HepG2 (cell line): ENCODE data around the gene SULT1C4. TPM values are rescaled to one million over a fixed set of nuclear protein-coding genes. Genes with fewer than 3 reads are reported as not detected.
A peak's percentile ranks its signal among the peaks of the same experiment; 100 is the strongest.

Experiments
- ADNP ChIP-seq: sonication (generic); formaldehyde crosslinking; IDR thresholded peaks from 2 replicates; pipeline ENCODE4 v1.4.0; 2020; ENCODE audit warnings: missing genetic modification reagents
- AGO1 ChIP-seq: fragments of 200-400 bp; formaldehyde crosslinking; IDR thresholded peaks from 2 replicates; pipeline ENCODE4 v1.6.1; 2017; ENCODE audit warnings: mild to moderate bottlenecking, low read depth, low read length, moderate library complexity; ENCODE audit not compliant: poor library complexity, severe bottlenecking
- ARID5B ChIP-seq: IDR thresholded peaks from 2 replicates; pipeline ENCODE4 v1.4.0; 2020; ENCODE audit warnings: mild to moderate bottlenecking, missing genetic modification reagents
- ATF4 ChIP-seq, 2 experiments: fragments of 450-650 bp in 1 of 2; sonication (generic) in 1 of 2; formaldehyde crosslinking; IDR thresholded peaks; 2 replicates each; pipeline versions ENCODE4 v1.5.0 to v1.8.0; 2020 to 2022; ENCODE audit warnings: mild to moderate bottlenecking in 1 of 2, missing genetic modification reagents in 1 of 2
- BORCS8-MEF2B ChIP-seq: sonication (generic); formaldehyde crosslinking; IDR thresholded peaks from 2 replicates; pipeline ENCODE4 v1.8.0; 2022; ENCODE audit warnings: mild to moderate bottlenecking, missing genetic modification reagents
- FOXA1 ChIP-seq, 2 experiments: fragments of 450-650 bp in 1 of 2; sonication (generic) in 1 of 2; formaldehyde crosslinking in 1 of 2; IDR thresholded peaks; 2 replicates each; pipeline versions ENCODE4 v1.4.0 to v1.6.1; 2016 to 2020; ENCODE audit warnings: missing genetic modification reagents in 1 of 2
- HHEX ChIP-seq: IDR thresholded peaks from 2 replicates; pipeline ENCODE4 v1.6.1; 2016; ENCODE audit warnings: control low read depth
- HNRNPUL1 ChIP-seq: fragments of 200-400 bp; formaldehyde crosslinking; IDR thresholded peaks from 2 replicates; pipeline ENCODE4 v1.6.1; 2017; ENCODE audit warnings: low read depth, mild to moderate bottlenecking, low read length, moderate library complexity
- IRF2 ChIP-seq: IDR thresholded peaks from 2 replicates; pipeline ENCODE4 v1.6.1; 2018; ENCODE audit warnings: missing genetic modification reagents, missing compliant biosample characterization
- MLX ChIP-seq: IDR thresholded peaks from 2 replicates; pipeline ENCODE4 v1.6.1; 2016
- RCOR2 ChIP-seq: IDR thresholded peaks from 2 replicates; pipeline ENCODE4 v1.6.1; 2016; ENCODE audit warnings: missing biosample characterization, missing genetic modification reagents
- REXO4 ChIP-seq: sonication (generic); formaldehyde crosslinking; IDR thresholded peaks from 2 replicates; pipeline ENCODE4 v1.8.0; 2022; ENCODE audit warnings: missing genetic modification reagents, mild to moderate bottlenecking, borderline replicate concordance
- SMARCC2 ChIP-seq: fragments of 450-650 bp; IDR thresholded peaks from 2 replicates; pipeline ENCODE4 v1.6.1; 2017; ENCODE audit warnings: antibody characterized with exemption, mild to moderate bottlenecking
- SYNCRIP ChIP-seq: fragments of 200-400 bp; formaldehyde crosslinking; IDR thresholded peaks from 2 replicates; pipeline ENCODE4 v1.6.1; 2018; ENCODE audit warnings: mild to moderate bottlenecking, low read depth, low read length; ENCODE audit not compliant: insufficient read depth
- TGIF2 ChIP-seq: IDR thresholded peaks from 2 replicates; pipeline ENCODE4 v1.6.1; 2016; ENCODE audit warnings: control low read depth, missing compliant biosample characterization
- TIGD3 ChIP-seq: sonication (generic); formaldehyde crosslinking; IDR thresholded peaks from 2 replicates; pipeline ENCODE4 v1.5.1; 2020; ENCODE audit warnings: mild to moderate bottlenecking, missing genetic modification reagents, borderline replicate concordance
- ZBTB8A ChIP-seq: sonication (generic); formaldehyde crosslinking; IDR thresholded peaks from 2 replicates; pipeline ENCODE4 v1.4.0; 2020; ENCODE audit warnings: mild to moderate bottlenecking, low read depth, missing genetic modification reagents, borderline replicate concordance
- ZNF441 ChIP-seq: sonication (generic); formaldehyde crosslinking; IDR thresholded peaks from 2 replicates; pipeline ENCODE4 v1.7.0; 2021; ENCODE audit warnings: missing genetic modification reagents, borderline replicate concordance
- ZNF569 ChIP-seq: sonication (generic); formaldehyde crosslinking; IDR thresholded peaks from 2 replicates; pipeline ENCODE4 v1.5.0; 2020; ENCODE audit warnings: mild to moderate bottlenecking, missing genetic modification reagents, moderate library complexity, borderline replicate concordance
- ZNF607 ChIP-seq: sonication (generic); formaldehyde crosslinking; IDR thresholded peaks from 2 replicates; pipeline ENCODE4 v1.5.1; 2020; ENCODE audit warnings: missing genetic modification reagents, mild to moderate bottlenecking, borderline replicate concordance
- ZNF644 ChIP-seq: IDR thresholded peaks from 2 replicates; pipeline ENCODE4 v1.6.1; 2016; ENCODE audit warnings: low read depth
- polyA plus RNA-seq, 8 experiments: library from polyadenylated mRNA; depleted of rRNA in 3 of 8; stranded (reverse) in 7 of 8; unstranded in 1 of 8; fragments of >200 nt; fragmentation: Illumina TruSeq in 4 of 8; extraction: Trizol in 4 of 8; gene quantifications; 2 replicates each; pipeline versions ENCODE4 v1.2.1 to v1.2.3, GENCODE V29; 2011 to 2016; ENCODE audit warnings: low read depth in 4 of 8, missing spikeins in 1 of 8, mixed read lengths in 1 of 8; ENCODE audit not compliant: insufficient read depth in 1 of 8
- total RNA-seq, 5 experiments: library from RNA; depleted of rRNA; stranded (reverse); fragments of >200 nt; fragmentation: Illumina TruSeq; extraction: Trizol; gene quantifications; 2 replicates each; pipeline ENCODE4 v1.2.3, GENCODE V29; 2016; ENCODE audit warnings: low read depth in 1 of 5

Gene SULT1C4
- total and polyA plus RNA-seq, 2 of the 13 experiments (the other 11 are each of a cell fraction or from before 2014, with no cell fraction given), result 1.3 to 8.6 TPM

- no peak for TF ChIP-seq REXO4
- TF ChIP-seq SMARCC2, result no peak
- no peak for TF ChIP-seq SYNCRIP
- no peak for TF ChIP-seq ADNP (CRISPR knock-in tag)
- no peak for TF ChIP-seq ATF4 (CRISPR knock-in tag; IDR thresholded peaks at IDR 0.05)
- TF ChIP-seq MLX, result peak; percentile 40; the same call in 1 of the 2 replicates
- TF ChIP-seq AGO1, result no peak
- TF ChIP-seq HNRNPUL1, result no peak
- no peak for TF ChIP-seq BORCS8-MEF2B
- TF ChIP-seq RCOR2 (CRISPR knock-in tag), result peak; percentile 68; the same call in 1 of the 2 replicates
- no peak for TF ChIP-seq ZNF441 (CRISPR knock-in tag)
- no peak for TF ChIP-seq ZNF607 (CRISPR knock-in tag)
- no peak for TF ChIP-seq ZBTB8A (CRISPR knock-in tag)
- TF ChIP-seq HHEX (CRISPR knock-in tag), result 0 out of 2 replicates have a peak, but pooled peaks have one; percentile 50
- no peak for TF ChIP-seq ZNF569
- peak; percentile 23; the same call in 1 of the 2 replicates for TF ChIP-seq FOXA1 (IDR thresholded peaks at IDR 0.05)
- peak; percentile 88 for TF ChIP-seq FOXA1 (CRISPR knock-in tag; IDR thresholded peaks at IDR 0.05)
- no peak for TF ChIP-seq TIGD3 (CRISPR knock-in tag)
- TF ChIP-seq ARID5B, result peak; percentile 92
- TF ChIP-seq ZNF644 (CRISPR knock-in tag), result peak; percentile 65
- TF ChIP-seq IRF2 (CRISPR knock-in tag), result 0 out of 2 replicates have a peak, but pooled peaks have one; percentile 60
- TF ChIP-seq TGIF2 (CRISPR knock-in tag), result peak; percentile 9; the same call in 1 of the 2 replicates
Observed at GRCh38 chr2:108385411-108386071, 7.8 kb downstream of the SULT1C4 start (continued).
